ENCODE measurements around the gene NXPE2.

DNA sequence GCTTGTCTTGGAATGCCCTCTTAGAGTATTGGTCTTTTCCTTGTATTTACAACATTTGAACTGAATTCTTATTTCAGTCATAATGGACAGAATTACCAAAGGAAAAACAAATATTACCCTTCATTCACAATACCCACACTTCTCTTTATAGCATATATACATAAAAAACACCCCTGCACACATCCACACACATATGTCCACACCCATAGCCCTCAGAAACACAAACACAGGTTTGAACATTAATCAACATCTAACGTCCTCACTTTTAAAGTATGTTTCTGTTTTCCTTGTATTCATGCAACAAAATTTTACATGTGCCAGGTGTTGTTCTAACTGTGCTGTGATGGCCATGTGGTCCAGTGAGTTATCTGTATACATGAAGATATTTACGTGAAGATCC is 11.6 kb upstream of the NXPE2 start:
- TF ChIP-seq POLR2A (IDR thresholded peaks at IDR 0.05; ENCODE audit: low read depth, low read length) (no peak), TAF1 (IDR thresholded peaks at IDR 0.05; ENCODE audit: low read depth, low read length) (no peak), POLR2AphosphoS5 (IDR thresholded peaks at IDR 0.05; ENCODE audit: low read depth, low read length) (no peak)
